ENCODE results near the gene ELP5.
A peak's percentile ranks its signal among the peaks of the same experiment; 100 is the strongest.

DNA sequence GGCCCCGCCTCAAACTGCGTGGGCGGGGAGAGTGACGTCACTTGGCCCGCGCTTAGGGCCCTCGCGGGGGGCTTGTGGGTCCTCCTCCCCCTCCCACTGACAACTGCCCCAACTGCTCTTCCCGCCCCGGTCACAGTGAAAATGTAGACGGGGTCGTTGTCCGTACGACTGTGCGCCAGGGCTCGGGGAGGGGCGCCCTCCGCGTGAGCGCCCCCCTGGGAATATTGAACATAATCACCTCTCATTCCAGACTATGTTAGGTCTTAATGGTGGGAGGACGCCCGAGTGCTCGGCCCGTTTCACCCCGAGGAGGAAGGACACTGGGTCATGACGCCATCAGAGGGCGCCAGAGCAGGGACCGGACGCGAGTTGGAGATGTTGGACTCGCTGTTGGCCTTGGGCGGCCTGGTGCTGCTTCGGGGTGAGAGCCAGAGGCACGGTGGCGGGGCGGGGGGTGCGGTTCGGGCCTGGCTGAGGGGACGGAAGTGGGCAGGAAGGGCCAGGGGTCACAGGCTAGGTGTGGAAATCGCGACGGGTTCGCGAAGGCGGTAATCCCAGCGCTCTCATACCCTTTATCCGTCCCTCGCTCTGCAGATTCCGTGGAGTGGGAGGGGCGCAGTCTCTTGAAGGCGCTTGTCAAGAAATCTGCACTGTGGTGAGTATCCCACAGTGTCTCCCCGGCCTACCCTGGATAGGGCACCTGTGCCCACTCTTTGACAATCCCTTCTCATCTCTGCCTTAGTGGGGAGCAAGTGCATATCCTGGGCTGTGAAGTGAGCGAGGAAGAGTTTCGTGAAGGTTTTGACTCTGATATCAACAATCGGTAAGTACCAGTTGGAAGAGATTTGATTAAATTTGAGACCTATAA is at the start of gene ELP5:
- TF ChIP-seq, protein P1, sequence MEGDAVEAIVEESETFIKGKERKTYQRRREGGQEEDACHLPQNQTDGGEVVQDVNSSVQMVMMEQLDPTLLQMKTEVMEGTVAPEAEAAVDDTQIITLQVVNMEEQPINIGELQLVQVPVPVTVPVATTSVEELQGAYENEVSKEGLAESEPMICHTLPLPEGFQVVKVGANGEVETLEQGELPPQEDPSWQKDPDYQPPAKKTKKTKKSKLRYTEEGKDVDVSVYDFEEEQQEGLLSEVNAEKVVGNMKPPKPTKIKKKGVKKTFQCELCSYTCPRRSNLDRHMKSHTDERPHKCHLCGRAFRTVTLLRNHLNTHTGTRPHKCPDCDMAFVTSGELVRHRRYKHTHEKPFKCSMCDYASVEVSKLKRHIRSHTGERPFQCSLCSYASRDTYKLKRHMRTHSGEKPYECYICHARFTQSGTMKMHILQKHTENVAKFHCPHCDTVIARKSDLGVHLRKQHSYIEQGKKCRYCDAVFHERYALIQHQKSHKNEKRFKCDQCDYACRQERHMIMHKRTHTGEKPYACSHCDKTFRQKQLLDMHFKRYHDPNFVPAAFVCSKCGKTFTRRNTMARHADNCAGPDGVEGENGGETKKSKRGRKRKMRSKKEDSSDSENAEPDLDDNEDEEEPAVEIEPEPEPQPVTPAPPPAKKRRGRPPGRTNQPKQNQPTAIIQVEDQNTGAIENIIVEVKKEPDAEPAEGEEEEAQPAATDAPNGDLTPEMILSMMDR (IDR thresholded peaks at IDR 0.05): peak in 1 of 3 donors; percentile 40
- TF ChIP-seq POLR2A (IDR thresholded peaks at IDR 0.05): no peak
